Stimulated activated CD4-positive, alpha-beta T cell treated with anti-CD3 and anti-CD28 coated beads, Interleukin-1b, Interleukin-23, amount 100 ng/mL, for 1 hour (primary cell): ENCODE results near the gene CCDC144A.
"Not testable (repeated sequence)": the region's sequence is repeated elsewhere in the genome, so short reads cannot be mapped to it uniquely, and the experiment has no call there.

Source experiments
- DNase-seq, 2 donors: peaks; one replicate each; pipeline ENCODE4 v3.0.0-alpha.2; 2020; ENCODE audit warnings: low read depth in 2 of 2

CCDC144A gene

DNA sequence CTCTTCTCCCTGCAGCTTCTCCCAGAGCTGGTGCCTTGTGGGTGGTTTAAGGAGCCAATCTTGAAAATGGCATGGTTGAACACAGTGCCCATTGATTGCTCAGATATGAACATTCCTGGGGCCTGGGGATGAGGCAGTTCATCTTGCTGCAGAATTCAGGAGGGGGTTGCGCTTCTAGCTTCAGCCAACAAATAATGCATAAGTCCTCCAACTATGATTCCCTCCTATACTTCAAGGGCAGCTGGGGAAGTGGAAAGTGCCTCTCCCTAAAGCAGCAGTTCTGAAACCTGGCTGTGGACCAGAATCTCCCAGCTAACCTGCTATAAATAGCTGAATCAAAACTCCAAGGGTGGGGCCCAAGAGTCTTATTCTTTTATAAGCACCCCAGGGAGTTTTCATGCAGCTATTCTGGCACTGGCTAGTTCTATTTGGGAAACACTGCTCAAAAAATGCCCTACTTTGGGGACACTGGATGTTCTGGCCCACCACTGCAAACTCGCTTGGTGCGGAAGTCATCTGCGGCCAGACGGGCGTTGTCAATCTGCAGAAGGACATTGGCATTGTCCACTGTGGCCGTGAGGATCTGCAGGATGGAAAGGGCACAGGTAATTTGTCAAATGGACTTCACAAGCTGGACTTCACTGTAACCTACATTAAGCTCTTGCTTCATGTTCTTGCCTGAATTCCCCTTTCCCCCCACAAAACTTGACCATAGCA lies 130.3 kb downstream of the CCDC144A start:
- DNase-seq, result no peak

GRCh38 chr17:16820979-16821543 lies 131.0 kb downstream of the CCDC144A start:
- DNase-seq, result no peak

GRCh38 chr17:16822133-16822532 lies 132.1 kb downstream of the CCDC144A start:
- DNase-seq, result not testable (repeated sequence)

GRCh38 chr17:16823768-16824406 lies 133.8 kb downstream of the CCDC144A start:
- not testable (repeated sequence) for DNase-seq
